ENCODE data around the gene SCN4B.

Gene SCN4B

GRCh38 chr11:118136801-118137200 lies 15.8 kb downstream of the SCN4B start:
- no peak for DNase-seq
- in situ Hi-C loops (cut with MboI; ENCODE audit: low pct_unique_long_range_greater_than_20kb, low sequenced_read_pairs): no loop called here

GRCh38 chr11:118136341-118136740 lies 16.3 kb downstream of the SCN4B start:
- in situ Hi-C loops (cut with MboI; ENCODE audit: low pct_unique_long_range_greater_than_20kb, low sequenced_read_pairs): no loop called here
- DNase-seq: no peak

- DNase-seq: no peak
- in situ Hi-C loops (cut with MboI; ENCODE audit: low pct_unique_long_range_greater_than_20kb, low sequenced_read_pairs): no loop called here
Observed at GRCh38 chr11:118135796-118136165, 16.8 kb downstream of the SCN4B start.

GRCh38 chr11:118135051-118135795 lies 17.4 kb downstream of the SCN4B start:
- DNase-seq: no peak
- in situ Hi-C loops (cut with MboI; ENCODE audit: low pct_unique_long_range_greater_than_20kb, low sequenced_read_pairs): no loop called here

GRCh38 chr11:118133816-118134215 lies 18.8 kb downstream of the SCN4B start:
- in situ Hi-C loops (cut with MboI; ENCODE audit: low pct_unique_long_range_greater_than_20kb, low sequenced_read_pairs): no loop called here

GRCh38 chr11:118132385-118133151 lies 20.1 kb downstream of the SCN4B start:
- in situ Hi-C loops (cut with MboI; ENCODE audit: low pct_unique_long_range_greater_than_20kb, low sequenced_read_pairs): no loop called here

More at GRCh38 chr11:118133816-118134215, 18.8 kb downstream of the SCN4B start:
- no peak for DNase-seq

GRCh38 chr11:118129471-118130172 lies 23.0 kb downstream of the SCN4B start:
- DNase-seq: no peak
- in situ Hi-C loops (cut with MboI; ENCODE audit: low pct_unique_long_range_greater_than_20kb, low sequenced_read_pairs): no loop called here

More at GRCh38 chr11:118132385-118133151, 20.1 kb downstream of the SCN4B start:
- no peak for DNase-seq

- no peak for DNase-seq
- in situ Hi-C loops (cut with MboI; ENCODE audit: low pct_unique_long_range_greater_than_20kb, low sequenced_read_pairs): no loop called here
Observed at GRCh38 chr11:118128721-118129470, 23.7 kb downstream of the SCN4B start.

- in situ Hi-C loops (cut with MboI; ENCODE audit: low pct_unique_long_range_greater_than_20kb, low sequenced_read_pairs): no loop called here
- no peak for DNase-seq
Observed at GRCh38 chr11:118128310-118128709, 24.3 kb downstream of the SCN4B start.

GRCh38 chr11:118126082-118126838 lies 26.4 kb downstream of the SCN4B start:
- in situ Hi-C loops (cut with MboI; ENCODE audit: low pct_unique_long_range_greater_than_20kb, low sequenced_read_pairs): no loop called here
- DNase-seq: no peak

- DNase-seq: no peak
- in situ Hi-C loops (cut with MboI; ENCODE audit: low pct_unique_long_range_greater_than_20kb, low sequenced_read_pairs): no loop called here
Observed at GRCh38 chr11:118124929-118125535, 27.6 kb downstream of the SCN4B start.

GRCh38 chr11:118120793-118121192 lies 31.8 kb downstream of the SCN4B start:
- in situ Hi-C loops (cut with MboI; ENCODE audit: low pct_unique_long_range_greater_than_20kb, low sequenced_read_pairs): no loop called here
- no peak for DNase-seq

- in situ Hi-C loops (cut with MboI; ENCODE audit: low pct_unique_long_range_greater_than_20kb, low sequenced_read_pairs): no loop called here
- DNase-seq: no peak
Observed at GRCh38 chr11:118117790-118118601, 34.6 kb downstream of the SCN4B start.

GRCh38 chr11:118115048-118115447 lies 37.6 kb downstream of the SCN4B start:
- DNase-seq: no peak
- in situ Hi-C loops (cut with MboI; ENCODE audit: low pct_unique_long_range_greater_than_20kb, low sequenced_read_pairs): no loop called here

GRCh38 chr11:118114266-118114665 lies 38.4 kb downstream of the SCN4B start:
- in situ Hi-C loops (cut with MboI; ENCODE audit: low pct_unique_long_range_greater_than_20kb, low sequenced_read_pairs): no loop called here
- DNase-seq: no peak

GRCh38 chr11:118112711-118113430 lies 39.8 kb downstream of the SCN4B start:
- no peak for DNase-seq
- in situ Hi-C loops (cut with MboI; ENCODE audit: low pct_unique_long_range_greater_than_20kb, low sequenced_read_pairs): no loop called here

GRCh38 chr11:118111744-118112035 lies 40.9 kb downstream of the SCN4B start:
- no peak for DNase-seq
- in situ Hi-C loops (cut with MboI; ENCODE audit: low pct_unique_long_range_greater_than_20kb, low sequenced_read_pairs): no loop called here

Measured in KBM-7 (cell line).